Adipocyte (in vitro differentiated cells): ENCODE measurements around the gene CDH4.

Source experiments
- DNase-seq: peaks from one replicate; pipeline ENCODE4 v3.0.0-alpha.2; 2015; ENCODE audit warnings: low read depth
- H3K27me3 ChIP-seq: replicated peaks from 2 replicates; pipeline ENCODE4 v1.7.0; 2013; ENCODE audit warnings: mild to moderate bottlenecking, low read length, moderate library complexity; ENCODE audit not compliant: control insufficient read depth, insufficient read depth
- H3K36me3 ChIP-seq: 2 replicates; pipeline ENCODE4 v1.7.0; 2013; ENCODE audit warnings: low read length, mild to moderate bottlenecking, moderate library complexity; ENCODE audit not compliant: control insufficient read depth, insufficient read depth, severe bottlenecking
- H3K4me1 ChIP-seq: 2 replicates; pipeline ENCODE4 v1.7.0; 2013; ENCODE audit warnings: mild to moderate bottlenecking, low read length, moderate library complexity; ENCODE audit not compliant: control insufficient read depth, insufficient read depth
- H3K4me3 ChIP-seq: 2 replicates; pipeline ENCODE4 v1.7.0; 2013; ENCODE audit warnings: mild to moderate bottlenecking, low read length, moderate library complexity
- H3K9ac ChIP-seq: 2 replicates; pipeline ENCODE4 v1.7.0; 2013; ENCODE audit warnings: mild to moderate bottlenecking, low read length, moderate library complexity
- H3K9me3 ChIP-seq: 2 replicates; pipeline ENCODE4 v1.7.0; 2013; ENCODE audit warnings: mild to moderate bottlenecking, low read length, moderate library complexity; ENCODE audit not compliant: control insufficient read depth

CDH4 gene

DNA sequence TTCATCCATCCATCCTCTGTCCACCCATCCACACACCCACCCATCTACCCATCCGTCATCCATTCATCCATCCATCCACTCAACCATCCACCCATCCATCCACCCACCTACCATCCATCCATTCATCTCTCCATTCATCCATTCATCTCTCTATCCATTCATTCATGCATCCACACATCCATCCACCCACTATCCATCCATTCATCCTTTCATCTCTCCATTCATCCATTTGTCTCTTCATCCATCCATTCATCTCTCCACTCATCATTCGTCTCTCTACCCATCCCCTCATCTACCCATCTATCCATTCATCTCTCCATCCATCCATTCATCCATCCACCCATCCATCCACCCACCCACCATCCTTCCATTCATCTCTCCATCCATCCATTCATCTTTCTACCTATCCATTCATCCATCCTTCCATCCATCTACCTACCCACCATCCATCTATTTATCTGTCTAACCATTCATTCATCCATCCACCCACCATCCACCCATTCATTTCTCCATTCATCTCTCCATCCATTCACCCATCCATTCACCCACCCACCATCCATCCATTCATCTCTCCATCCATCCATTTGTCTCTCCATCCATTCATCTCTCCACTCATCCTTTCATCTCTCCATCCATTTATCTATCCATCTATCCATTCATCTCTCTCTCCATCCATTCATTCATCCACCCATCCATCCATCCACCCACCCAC, 538.2 kb downstream of the CDH4 start:
- H3K9ac ChIP-seq, result no peak overlapping the region
- peaks cover 7% of the 10 kb centered on the region for H3K27me3 ChIP-seq
- no peaks in the 10 kb centered on the region for H3K9me3 ChIP-seq
- H3K36me3 ChIP-seq, result no peaks in the 10 kb centered on the region
- no peak overlapping the region for H3K4me3 ChIP-seq
- H3K4me1 ChIP-seq, result no peaks in the 10 kb centered on the region
- DNase-seq, result no peak

DNA sequence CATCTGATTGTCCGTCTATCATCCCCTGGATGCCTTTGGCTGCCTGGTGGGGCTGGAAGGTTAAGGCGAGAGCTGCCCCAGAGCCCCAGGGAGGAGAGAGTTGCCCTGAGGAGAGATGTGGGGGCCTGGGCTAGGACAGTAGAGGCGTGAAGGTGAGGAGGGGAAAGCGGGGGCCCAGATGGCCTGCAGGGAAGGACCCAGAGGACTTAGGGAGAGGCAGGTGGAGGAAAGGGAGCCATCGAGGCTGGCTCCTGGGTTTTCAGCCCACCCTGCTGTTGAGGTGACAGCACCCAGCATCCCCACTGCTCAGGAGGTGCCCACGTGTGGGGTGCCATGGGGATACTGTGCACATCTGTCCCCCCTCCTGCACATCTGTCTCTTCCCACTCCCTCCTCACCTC, 539.9 kb downstream of the CDH4 start:
- Histone ChIP-seq H3K4me3 (no peak overlapping the region), H3K27me3 (peaks cover 7% of the 10 kb centered on the region), H3K9me3 (no peaks in the 10 kb centered on the region), H3K4me1 (no peaks in the 10 kb centered on the region), H3K36me3 (no peaks in the 10 kb centered on the region), H3K9ac (no peak overlapping the region)
- no peak for DNase-seq

- no peak overlapping the region for H3K9ac ChIP-seq
- no peaks in the 10 kb centered on the region for H3K4me1 ChIP-seq
- no peaks in the 10 kb centered on the region for H3K9me3 ChIP-seq
- peaks cover 15% of the 10 kb centered on the region for H3K27me3 ChIP-seq
- H3K36me3 ChIP-seq, result no peaks in the 10 kb centered on the region
- H3K4me3 ChIP-seq, result no peak overlapping the region
- DNase-seq, result no peak
Measured at GRCh38 chr20:61795669-61796630, 543.9 kb downstream of the CDH4 start.

DNA sequence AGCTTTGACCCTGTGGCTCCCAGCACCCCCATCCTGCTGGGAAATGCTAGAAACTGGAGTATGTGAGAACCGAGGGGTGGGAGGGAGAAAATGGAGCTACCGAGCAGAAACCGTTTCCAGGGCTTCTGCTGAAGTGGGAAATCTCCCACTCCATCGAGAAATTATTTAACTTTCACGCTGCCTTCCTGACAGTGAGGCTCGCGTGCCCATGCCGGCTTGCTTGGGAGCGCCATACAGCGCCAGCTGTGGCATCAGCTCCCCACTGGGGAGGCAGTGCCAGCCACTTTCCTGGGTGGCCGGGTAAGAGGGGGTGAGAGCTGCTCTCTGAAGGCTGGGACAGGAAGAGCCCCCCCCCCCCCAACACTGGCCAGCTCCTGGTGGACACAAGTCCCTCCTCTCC, 544.7 kb downstream of the CDH4 start:
- Histone ChIP-seq H3K9me3 (no peaks in the 10 kb centered on the region), H3K9ac (no peak overlapping the region), H3K36me3 (no peaks in the 10 kb centered on the region), H3K4me1 (no peaks in the 10 kb centered on the region), H3K27me3 (peaks cover 22% of the 10 kb centered on the region), H3K4me3 (no peak overlapping the region)
- no peak for DNase-seq

DNA sequence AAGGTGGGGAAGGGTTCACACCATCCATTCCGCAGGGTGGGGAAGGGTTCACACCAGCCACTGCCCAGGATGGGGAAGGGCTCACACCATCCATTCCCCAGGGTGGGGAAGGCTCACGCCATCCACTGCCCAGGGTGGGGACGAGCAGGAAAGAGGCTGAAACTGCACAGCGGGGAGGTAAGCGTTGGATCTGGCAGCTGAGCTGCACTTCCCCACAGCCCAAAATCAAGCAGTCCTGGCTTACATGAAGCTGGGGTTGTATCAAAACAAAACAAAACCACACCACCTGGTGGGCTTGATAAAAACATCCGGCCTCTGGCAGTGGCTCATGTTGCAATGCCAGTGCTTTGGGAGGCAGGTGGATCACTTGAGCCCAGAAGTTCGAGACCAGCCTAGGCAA, 545.1 kb downstream of the CDH4 start:
- H3K9ac ChIP-seq, result no peak overlapping the region
- H3K27me3 ChIP-seq, result peaks cover 24% of the 10 kb centered on the region
- H3K4me1 ChIP-seq, result no peaks in the 10 kb centered on the region
- H3K9me3 ChIP-seq, result no peaks in the 10 kb centered on the region
- no peaks in the 10 kb centered on the region for H3K36me3 ChIP-seq
- no peak overlapping the region for H3K4me3 ChIP-seq
- no peak for DNase-seq

GRCh38 chr20:61797971-61798411, 545.9 kb downstream of the CDH4 start:
- Histone ChIP-seq H3K4me1 (no peaks in the 10 kb centered on the region), H3K4me3 (no peak overlapping the region), H3K9me3 (no peaks in the 10 kb centered on the region), H3K36me3 (no peaks in the 10 kb centered on the region), H3K9ac (no peak overlapping the region), H3K27me3 (peaks cover 26% of the 10 kb centered on the region)
- DNase-seq, result no peak

GRCh38 chr20:61798632-61799031, 546.6 kb downstream of the CDH4 start:
- Histone ChIP-seq H3K9me3 (no peaks in the 10 kb centered on the region), H3K27me3 (peaks cover 33% of the 10 kb centered on the region), H3K4me3 (no peak overlapping the region), H3K9ac (no peak overlapping the region), H3K4me1 (peaks cover 4% of the 10 kb centered on the region), H3K36me3 (no peaks in the 10 kb centered on the region)
- no peak for DNase-seq

DNA sequence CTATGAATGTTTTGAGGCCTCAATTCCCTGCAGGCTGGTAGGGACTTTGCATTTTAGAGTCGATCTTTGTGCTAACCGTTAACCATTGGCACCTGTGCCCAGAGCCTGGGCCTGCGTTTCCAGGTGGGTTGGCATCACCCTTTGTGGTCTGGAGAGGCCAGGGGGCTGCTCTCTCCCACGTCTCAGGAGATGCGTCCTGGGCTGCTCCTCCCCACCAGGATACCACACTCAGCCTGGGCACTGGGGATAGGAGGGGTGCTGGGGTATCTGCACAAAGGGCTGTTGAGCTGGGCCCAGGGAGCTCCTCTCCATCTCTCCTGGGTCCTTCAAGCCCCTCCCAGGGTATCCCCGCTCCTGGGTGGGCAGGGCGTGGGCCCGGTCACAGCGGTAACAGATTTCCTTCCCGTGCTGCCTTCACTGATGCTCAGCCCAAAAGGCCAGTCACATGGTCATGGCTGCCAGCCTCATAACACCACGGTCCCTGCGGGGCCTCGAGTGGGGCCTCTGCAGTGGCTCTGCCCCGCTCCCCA, 547.4 kb downstream of the CDH4 start:
- Histone ChIP-seq H3K36me3 (no peaks in the 10 kb centered on the region), H3K4me1 (peaks cover 8% of the 10 kb centered on the region), H3K9ac (no peak overlapping the region), H3K27me3 (peaks cover 37% of the 10 kb centered on the region), H3K9me3 (no peaks in the 10 kb centered on the region), H3K4me3 (no peak overlapping the region)
- no peak for DNase-seq

- Histone ChIP-seq H3K4me3 (no peak overlapping the region), H3K36me3 (no peaks in the 10 kb centered on the region), H3K9me3 (no peaks in the 10 kb centered on the region), H3K9ac (no peak overlapping the region), H3K27me3 (peaks cover 41% of the 10 kb centered on the region), H3K4me1 (peaks cover 8% of the 10 kb centered on the region)
- no peak for DNase-seq
Measured at GRCh38 chr20:61799928-61800327, 547.9 kb downstream of the CDH4 start.

DNA sequence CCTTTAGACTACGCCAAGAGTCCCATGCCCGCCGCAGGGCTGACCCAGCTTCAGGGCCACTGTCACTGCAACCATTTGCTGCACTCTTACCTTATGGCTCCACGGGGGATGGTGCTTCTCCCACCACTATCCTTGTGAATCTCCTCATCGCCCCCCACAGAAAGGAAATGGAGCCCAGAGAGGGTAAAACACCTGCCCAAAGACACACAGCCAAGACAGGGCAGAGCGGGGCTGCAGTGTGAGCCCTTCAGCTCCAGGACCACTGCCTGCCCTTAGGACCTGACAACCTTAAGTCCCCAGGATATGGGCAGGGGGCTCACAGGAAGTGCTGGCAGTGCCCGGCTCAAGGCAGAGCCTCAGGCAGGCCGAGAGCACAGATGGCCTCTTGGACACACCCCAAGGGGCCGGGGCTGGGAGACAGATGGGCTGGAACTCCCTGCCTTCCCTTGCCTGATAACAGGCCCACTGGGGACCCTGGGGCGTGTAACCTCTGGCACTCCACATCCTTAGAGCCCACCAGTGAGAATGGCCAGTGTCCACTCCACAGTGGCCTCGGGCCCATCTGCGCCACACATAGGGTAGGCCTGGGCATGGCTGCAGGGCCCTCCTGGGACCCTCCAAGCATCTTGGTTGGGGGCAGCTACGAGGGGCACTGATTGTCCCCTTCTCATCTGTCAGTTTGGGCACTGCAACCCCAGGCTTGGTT, 548.5 kb downstream of the CDH4 start:
- H3K9me3 ChIP-seq, result no peaks in the 10 kb centered on the region
- H3K27me3 ChIP-seq, result peaks cover 47% of the 10 kb centered on the region
- H3K4me3 ChIP-seq, result no peak overlapping the region
- H3K4me1 ChIP-seq, result peaks cover 8% of the 10 kb centered on the region
- no peak overlapping the region for H3K9ac ChIP-seq
- no peaks in the 10 kb centered on the region for H3K36me3 ChIP-seq
- DNase-seq, result no peak

GRCh38 chr20:61801065-61801360, 549.0 kb downstream of the CDH4 start:
- Histone ChIP-seq H3K4me1 (peaks cover 8% of the 10 kb centered on the region), H3K9ac (no peak overlapping the region), H3K36me3 (no peaks in the 10 kb centered on the region), H3K27me3 (peaks cover 52% of the 10 kb centered on the region), H3K4me3 (no peak overlapping the region), H3K9me3 (no peaks in the 10 kb centered on the region)
- no peak for DNase-seq
